Muscle of back (tissue), 11 donors: ENCODE measurements around the gene CCDC171. TPM values are rescaled to one million over a fixed set of nuclear protein-coding genes. Genes with fewer than 3 reads are reported as not detected.
A peak's percentile ranks its signal among the peaks of the same experiment; 100 is the strongest.

Experiments
- DNase-seq, 3 donors: peaks; one replicate each; pipeline versions ENCODE4 v3.0.0 to v3.0.0-alpha.2; 2013
- polyA plus RNA-seq, 10 donors: library from polyadenylated mRNA; unstranded; fragments of 120-200 nt; gene quantifications; one replicate each; pipeline ENCODE4 v1.2.1, GENCODE V29; 2013; ENCODE audit not compliant: insufficient read length in 10 of 10

Gene CCDC171
- polyA plus RNA-seq, 10 donors: 0.98 to 3.7 (median 2.2) TPM

DNA sequence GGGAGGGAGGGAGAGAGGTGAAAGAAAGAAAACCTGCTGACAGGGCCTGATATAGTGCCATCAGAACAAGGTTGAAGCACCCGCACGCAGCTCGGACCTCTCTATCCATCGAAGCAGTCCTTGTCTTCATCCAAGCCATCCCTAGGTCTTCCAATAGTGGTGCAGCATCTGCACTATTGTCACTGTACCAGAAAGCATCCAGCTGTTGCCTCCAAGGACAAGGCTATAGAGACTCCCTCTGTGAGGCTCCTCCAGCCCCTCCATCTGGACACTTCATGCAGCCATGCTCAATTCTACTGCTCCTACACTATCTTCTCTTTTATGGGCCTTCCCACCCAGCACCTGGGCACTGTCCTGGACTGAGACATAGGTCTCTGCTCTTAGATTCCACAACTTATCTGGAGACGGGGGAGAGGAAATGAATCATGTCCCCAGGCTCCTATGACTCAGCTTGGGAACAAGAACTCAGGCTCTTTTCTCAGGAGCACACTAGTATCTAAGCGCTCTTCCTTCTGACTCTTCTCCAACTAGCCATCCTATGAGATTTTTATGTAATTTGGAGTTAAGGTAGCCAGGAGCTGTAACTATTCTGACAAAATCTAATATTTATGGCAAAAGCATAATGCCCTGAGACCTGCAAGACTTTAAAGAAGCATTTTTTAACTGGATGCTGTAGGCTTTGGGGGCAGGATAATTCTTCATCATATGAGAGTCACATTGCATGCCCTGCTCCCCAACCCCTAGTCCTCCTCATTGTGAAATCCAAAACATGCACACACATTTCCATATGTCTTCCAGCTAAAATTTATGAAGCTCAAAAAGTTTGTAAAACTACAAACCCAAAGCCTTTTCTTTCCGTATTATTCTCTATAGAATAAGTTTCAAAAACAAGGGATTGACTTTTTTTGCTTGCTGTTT, 446.8 kb downstream of the CCDC171 start:
- DNase-seq: peak in 2 of 3 donors; percentile 69 to 84

DNA sequence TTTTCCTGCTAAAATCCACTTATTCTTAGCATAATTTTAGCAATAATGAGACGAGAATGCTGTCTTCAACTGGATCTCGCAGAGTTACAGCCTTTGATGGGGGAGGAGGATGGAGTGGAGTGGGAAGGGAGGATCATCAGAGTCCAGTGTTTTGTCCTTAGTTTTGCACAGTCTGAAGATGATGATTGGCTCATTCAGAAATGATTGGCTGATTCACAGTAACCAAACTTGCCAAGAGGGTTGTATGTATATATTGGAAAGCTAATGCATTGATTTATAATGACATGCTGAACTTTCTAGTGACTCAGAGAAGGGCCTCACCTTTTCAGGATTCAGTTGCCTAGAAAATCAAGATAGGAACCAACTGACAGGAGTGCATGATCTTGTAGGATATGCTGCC, 448.0 kb downstream of the CCDC171 start:
- DNase-seq: no peak

DNA sequence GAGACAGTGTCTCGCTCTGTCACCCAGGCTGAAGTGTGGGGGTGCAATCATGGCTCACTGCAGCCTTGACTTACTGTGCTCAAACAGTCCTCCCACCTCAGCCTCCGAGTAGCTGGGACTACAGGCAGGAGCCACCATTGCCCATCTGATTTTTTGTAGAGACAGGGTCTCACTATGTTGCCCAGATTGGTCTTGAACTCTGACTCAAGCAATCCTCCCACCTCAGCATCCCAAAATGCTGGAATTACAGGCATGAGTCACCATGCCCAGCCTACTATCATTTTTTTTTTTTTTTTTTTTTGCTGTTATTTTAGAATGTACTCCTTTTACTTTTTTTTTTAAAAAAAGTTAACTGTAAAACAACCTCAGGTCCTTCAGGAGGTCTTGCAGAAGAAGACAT, 449.0 kb downstream of the CCDC171 start:
- no peak for DNase-seq

DNA sequence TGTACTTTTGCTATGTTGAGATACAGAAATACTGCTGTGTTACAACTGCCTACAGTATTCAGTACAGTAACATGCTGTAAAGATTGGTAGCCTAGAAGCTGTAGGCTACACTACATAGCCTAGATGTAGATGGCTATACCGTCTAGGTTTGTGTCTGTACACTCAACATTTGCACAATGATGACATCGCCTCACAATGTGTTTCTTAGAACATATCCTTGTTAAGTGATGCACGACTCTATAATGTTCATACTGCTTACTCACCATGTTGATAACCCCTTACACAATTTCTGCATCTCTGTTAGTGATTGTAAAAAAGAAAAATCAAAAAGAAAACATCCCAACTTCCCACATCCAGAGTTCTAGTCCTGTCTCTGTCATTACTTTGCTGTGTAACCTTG, 450.0 kb downstream of the CCDC171 start:
- DNase-seq: no peak

DNA sequence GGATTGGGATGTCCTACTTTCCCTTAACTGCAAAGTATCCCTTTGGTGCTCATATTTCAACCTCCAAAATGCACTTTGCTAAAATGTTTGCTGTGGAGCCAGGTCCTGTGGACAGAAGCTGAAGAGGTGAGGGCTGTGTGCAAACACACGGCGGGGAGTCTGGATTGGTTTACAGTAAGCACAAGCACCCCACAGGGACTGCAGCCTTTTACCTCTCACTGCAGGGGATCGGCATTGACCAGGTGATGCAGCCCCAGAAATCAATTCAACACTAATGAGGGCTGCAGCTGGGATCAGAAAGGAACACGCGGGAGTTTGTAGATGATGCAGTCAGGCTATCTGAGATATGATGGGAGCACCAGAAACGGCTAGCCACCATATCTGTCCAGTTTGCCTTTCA, 450.9 kb downstream of the CCDC171 start:
- DNase-seq: no peak

DNA sequence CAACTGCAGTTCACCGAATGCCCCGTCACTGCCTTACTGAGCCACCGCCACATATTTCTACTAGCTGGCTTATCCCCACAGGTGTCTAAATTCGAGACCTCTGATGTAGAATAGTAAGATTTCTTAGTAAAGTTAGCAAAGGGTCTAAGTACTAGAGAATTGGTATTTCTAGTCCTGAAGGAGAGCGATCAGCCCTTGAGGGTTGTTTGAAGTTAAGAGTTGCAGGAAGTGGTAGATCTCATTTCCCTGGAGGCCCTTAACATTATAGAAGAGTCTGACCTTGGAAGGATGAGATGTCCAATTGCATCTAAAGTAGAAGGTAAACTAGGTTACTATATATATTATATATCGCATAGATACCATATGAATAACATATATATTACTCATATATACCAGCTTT, 451.8 kb downstream of the CCDC171 start:
- DNase-seq: no peak

DNA sequence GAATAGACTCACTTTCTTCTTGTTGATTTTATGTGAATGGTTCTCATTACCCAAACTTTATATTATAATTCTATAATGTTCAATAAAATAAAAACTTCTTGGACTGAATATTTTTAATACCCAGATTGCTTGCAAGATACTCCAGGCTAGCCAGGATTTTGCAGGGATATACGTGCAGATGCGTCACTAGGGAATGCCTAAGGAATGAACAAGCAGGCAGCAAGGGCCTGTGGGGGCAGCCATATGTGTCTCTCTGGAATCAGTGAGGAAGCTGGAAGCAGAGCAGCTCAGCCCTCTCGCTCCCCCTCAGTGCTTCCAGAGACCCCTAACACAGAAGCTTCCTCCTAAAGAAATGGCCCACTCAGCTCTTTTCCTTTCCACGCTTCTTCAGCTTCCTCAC, 457.4 kb downstream of the CCDC171 start:
- no peak for DNase-seq

DNA sequence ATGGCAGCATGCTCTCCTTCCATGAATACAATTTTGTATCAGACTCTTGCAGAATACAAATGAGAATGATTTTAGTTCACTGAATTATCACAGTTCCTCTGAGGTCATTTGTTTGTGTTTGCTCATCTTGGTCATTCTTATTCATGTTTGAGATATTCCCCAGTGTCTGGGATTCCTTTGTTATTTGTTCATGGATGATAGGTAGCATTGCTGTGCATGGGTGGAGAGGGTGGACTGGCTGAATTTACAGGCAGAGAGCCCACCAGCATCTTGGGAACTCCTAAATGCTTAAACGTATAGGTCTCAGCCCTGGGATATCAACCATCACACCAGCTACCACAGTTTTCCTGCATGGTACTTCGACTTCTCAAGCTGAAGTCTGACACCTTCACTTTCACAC, 459.8 kb downstream of the CCDC171 start:
- no peak for DNase-seq

DNA sequence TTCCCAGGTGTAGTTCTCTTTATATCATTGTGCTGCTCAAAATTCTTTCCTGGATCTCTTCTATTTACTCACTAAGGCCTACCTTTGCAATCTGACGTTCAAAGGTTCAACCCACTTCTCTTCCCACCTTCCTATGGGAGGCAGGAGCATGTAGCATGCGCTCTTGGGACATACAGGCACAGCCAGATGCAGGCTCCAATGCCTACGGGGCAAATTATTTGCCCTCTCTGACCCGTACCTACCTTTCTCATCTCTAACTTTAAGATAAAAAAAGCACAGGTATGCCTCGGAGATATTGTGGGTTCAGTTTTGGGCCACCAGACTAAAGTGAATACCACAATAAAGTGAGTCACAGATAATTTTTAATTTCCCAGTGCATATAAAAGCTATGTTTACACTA, 460.5 kb downstream of the CCDC171 start:
- no peak for DNase-seq

DNA sequence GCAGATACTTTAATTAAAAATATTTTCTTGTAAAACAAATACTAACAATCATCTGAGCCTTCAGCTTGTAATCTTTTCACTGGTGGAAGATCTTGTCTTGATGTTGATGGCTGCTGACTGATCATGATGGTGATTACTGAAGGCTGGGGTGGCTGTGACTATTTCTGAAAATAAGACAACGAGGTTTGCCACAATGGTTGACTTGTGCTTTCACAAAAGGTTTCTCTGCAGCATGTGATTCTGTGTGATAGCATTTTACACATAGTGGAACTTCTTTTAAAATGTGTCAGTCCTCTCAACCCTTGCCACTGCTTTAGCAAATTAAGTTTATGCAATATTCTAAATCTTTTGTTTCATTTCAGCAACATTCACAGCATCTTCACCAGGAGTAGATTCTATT, 461.0 kb downstream of the CCDC171 start:
- DNase-seq: no peak

DNA sequence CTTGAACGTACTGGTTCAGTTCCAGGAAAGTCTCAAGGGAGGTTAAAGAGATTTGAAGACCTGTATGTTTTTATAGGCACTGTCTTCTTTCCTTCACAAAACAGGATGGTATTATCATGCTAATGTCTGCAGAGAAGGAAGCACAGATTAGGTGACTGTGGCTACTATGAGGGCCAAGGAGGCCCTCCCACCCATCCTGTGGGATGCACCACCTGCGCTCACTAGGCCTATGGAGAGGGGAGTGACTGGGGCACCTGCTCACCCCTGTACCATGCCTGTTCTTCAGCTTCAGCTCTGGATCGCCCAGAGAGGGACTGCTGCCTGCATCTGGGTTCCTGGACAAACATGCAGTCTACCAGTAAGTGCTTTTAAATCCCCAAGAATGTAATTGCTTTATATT, 469.4 kb downstream of the CCDC171 start:
- DNase-seq: no peak

DNA sequence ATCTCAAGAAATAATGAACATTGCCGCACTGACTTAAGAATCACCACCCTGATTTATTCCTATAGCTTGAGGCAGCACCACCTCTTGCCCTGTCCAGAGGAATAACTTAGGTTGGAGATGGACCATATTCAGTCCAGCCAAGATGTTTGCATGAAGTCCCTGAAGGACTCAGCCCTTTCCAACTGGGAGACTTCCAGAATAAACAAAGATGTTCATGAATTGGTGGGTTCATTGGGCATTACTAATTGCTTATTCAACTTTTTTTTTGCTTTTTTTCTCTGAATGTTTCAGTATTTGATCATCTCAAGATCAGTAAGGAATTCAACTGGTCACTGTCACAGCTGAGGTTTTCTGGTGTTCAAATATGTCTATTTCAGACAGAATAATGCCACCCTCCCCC, 470.6 kb downstream of the CCDC171 start:
- no peak for DNase-seq

Other genes starting within 250 kb of the CCDC171 start
- gene TTC39B, start 245.8 kb upstream of the CCDC171 start, polyA plus RNA-seq: 1 to 10 TPM; 1.9 to 3.6 (median 2.6) TPM
- gene SNAPC3, start 130.2 kb upstream of the CCDC171 start, polyA plus RNA-seq: 10 to 100 TPM; 22.9 to 33.7 (median 28.6) TPM
- 100 to 1,000 TPM in 1 of 10 donors, 10 to 100 TPM in 9; 71.0 to 113 (median 83.6) TPM for gene PSIP1, start 42.1 kb upstream of the CCDC171 start, polyA plus RNA-seq